Memory B cell (primary cell): ENCODE results near the gene TGOLN2.
"Not testable (repeated sequence)": the region's sequence is repeated elsewhere in the genome, so short reads cannot be mapped to it uniquely, and the experiment has no call there.

Experiments used
- ATAC-seq: fragments of 150-1000 bp; cut with Tn5 transposase; 2 replicates; pipeline ENCODE4 v1.10.0; 2021; ENCODE audit warnings: low read depth, mild to moderate bottlenecking, moderate library complexity
- DNase-seq, 2 donors: peaks; one replicate each; pipeline ENCODE4 v3.0.0; 2022; ENCODE audit warnings: low spot score in 2 of 2
- H3K27ac Mint-ChIP-seq: one replicate; pipeline ENCODE4 v1.8.0; 2022; ENCODE audit warnings: mild to moderate bottlenecking, moderate library complexity, mixed read lengths
- H3K27me3 Mint-ChIP-seq: one replicate; pipeline ENCODE4 v1.8.0; 2022; ENCODE audit warnings: mixed read lengths
- H3K36me3 Mint-ChIP-seq: one replicate; pipeline ENCODE4 v1.8.0; 2022; ENCODE audit warnings: mild to moderate bottlenecking, mixed read lengths
- H3K4me1 Mint-ChIP-seq: one replicate; pipeline ENCODE4 v1.8.0; 2022; ENCODE audit warnings: mixed read lengths
- H3K4me3 Mint-ChIP-seq: one replicate; pipeline ENCODE4 v1.8.0; 2022; ENCODE audit warnings: mild to moderate bottlenecking, moderate library complexity, mixed read lengths
- H3K9me3 Mint-ChIP-seq: one replicate; pipeline ENCODE4 v1.8.0; 2022; ENCODE audit warnings: mixed read lengths

TGOLN2 gene

DNA sequence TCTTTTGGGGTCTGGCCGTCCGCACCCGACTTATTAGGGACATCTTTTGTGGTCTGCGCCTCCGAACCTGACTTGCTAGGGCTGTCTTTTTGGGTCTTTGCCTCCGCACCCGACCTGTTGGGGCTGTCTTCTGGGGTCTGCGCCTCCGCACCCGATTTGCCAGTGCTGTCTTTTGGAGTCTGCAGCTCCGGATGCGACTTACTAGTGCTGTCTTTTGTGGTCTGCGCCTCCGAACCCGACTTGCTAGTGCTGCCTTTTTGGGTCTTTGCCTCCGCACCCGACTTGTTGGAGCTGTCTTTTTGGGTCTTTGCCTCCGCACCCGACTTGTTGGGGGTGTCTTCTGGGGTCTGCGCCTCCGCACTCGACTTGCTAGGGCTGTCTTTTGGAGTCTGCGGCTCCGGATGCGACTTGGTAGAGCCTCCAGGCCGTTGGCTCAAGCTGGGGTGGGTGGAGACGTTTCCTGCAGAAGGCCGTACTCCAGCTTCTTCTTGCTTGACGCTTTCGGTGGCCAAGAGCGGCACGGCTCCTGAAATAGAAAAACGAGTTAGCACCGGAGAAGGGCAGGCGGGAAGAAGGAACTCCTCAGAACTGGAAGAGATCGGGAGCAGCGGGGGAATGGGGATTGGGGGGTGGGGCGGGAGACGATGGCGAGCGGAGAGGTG, 498 bp downstream of the TGOLN2 start:
- peak overlapping the region; percentile 97 for H3K27ac Mint-ChIP-seq
- H3K36me3 Mint-ChIP-seq = peaks cover 28% of the 10 kb centered on the region
- H3K4me1 Mint-ChIP-seq = peaks cover 46% of the 10 kb centered on the region
- DNase-seq (peak; percentile 30 to 54), ATAC-seq (peak; percentile 15)
- peak overlapping the region; percentile 98 for H3K4me3 Mint-ChIP-seq
- no peaks in the 10 kb centered on the region for H3K9me3 Mint-ChIP-seq
- H3K27me3 Mint-ChIP-seq = no peaks in the 10 kb centered on the region

DNA sequence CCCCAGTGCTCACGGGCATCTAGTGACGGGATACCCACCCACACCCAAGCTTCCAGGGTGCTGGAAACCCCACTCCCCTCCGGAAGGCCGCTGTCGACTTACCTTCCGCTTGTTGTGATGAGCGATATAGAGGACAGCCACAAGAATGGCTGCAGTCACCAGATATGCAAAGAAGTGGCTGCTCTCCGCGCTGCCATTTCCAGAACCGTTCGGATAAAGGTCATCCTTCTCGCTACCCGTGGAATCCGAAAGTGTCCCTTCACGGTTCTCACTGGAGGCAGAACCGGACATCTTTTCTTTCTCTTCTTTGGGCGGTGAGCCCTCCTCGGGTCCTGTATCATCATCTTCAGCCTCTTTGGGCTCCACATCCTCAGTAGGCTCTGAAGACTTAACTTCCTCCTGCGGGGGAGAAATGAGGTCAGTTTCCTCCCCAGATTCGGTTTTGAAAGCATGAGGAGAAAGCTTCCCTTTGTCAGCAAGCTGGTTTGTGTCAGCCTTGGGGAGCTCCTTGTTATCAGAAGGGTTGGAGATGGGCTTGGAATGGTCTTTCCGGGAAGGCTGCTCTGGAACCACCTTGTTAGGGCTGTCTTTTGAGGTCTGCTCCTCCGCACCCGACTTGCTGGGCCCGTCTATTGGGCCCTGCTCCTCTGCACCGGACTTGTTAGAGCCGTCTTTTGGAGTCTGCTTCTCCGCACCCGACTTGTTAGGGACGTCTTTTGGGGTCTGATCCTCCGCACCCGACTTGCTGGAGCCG, 1.2 kb downstream of the TGOLN2 start:
- ATAC-seq = peak; percentile 30
- H3K36me3 Mint-ChIP-seq = peaks cover 32% of the 10 kb centered on the region
- H3K4me3 Mint-ChIP-seq = peak overlapping the region; percentile 98
- H3K9me3 Mint-ChIP-seq = no peaks in the 10 kb centered on the region
- H3K4me1 Mint-ChIP-seq = peaks cover 48% of the 10 kb centered on the region
- H3K27me3 Mint-ChIP-seq = no peaks in the 10 kb centered on the region
- H3K27ac Mint-ChIP-seq = peak overlapping the region; percentile 97
- peak; percentile 40 to 49 for DNase-seq

DNA sequence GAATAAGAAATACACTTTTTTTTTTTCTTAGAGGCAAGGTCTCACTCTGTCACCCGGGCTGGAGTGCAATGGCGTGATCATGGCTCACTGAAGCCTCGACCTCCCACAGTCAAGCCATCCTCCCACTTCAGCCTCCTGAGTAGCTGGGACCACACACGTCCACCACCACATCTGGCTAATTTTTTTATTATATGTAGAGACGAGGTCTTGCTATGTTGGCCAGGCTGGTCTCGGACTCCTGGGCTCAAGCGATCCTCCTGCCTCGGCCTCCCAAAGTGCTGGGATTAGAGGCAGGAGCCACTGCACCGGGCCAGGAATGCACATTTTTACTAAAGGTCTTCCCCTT, 2.4 kb downstream of the TGOLN2 start:
- H3K36me3 Mint-ChIP-seq = peaks cover 36% of the 10 kb centered on the region
- peak overlapping the region; percentile 35 for H3K27ac Mint-ChIP-seq
- peak overlapping the region; percentile 98 for H3K4me3 Mint-ChIP-seq
- ATAC-seq (no peak), DNase-seq (no peak)
- H3K4me1 Mint-ChIP-seq = peaks cover 54% of the 10 kb centered on the region
- no peaks in the 10 kb centered on the region for H3K27me3 Mint-ChIP-seq
- H3K9me3 Mint-ChIP-seq = no peaks in the 10 kb centered on the region

DNA sequence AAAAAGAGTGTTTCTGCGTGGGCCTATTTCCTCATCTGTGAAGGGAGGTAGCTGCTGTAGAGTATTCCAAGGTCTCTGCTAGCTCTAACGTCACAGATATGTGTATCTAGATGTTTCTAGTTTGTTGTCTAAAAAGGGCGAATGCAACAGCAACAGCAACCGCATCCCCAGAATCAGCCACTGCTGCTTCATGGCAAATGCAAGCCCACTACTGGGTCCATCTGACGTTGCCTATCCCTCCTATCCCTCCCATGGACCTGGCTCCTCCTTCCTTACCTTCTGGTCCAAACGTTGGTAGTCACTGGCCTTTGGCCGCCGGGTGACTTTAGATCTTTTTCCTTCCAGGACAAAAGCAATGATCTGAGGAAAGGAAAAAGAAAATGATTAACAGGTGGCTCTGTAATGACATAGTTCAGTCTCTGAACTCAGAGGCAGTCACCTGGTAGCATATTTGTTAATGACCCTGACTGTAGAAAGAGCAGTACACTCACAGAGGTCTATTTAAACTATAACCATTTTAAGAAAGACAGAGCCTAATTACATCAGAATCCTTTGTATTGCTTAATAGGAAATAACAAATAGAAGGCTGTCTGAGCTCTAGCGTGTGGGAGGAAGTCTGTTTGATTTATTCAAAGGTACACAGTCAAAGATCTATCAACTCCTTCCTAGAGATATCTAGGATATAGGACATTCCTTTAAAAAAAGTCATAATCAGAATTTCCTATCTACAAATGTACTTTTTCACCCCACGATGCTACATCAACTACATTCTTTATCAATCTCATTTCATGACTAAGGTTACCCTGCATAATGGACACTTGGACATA, 2.9 kb downstream of the TGOLN2 start:
- Mint-ChIP-seq H3K9me3 (no peaks in the 10 kb centered on the region), H3K27me3 (no peaks in the 10 kb centered on the region), H3K36me3 (peaks cover 41% of the 10 kb centered on the region), H3K4me1 (peaks cover 60% of the 10 kb centered on the region), H3K4me3 (peak overlapping the region; percentile 98), H3K27ac (peak overlapping the region; percentile 35)
- ATAC-seq (no peak), DNase-seq (no peak)

DNA sequence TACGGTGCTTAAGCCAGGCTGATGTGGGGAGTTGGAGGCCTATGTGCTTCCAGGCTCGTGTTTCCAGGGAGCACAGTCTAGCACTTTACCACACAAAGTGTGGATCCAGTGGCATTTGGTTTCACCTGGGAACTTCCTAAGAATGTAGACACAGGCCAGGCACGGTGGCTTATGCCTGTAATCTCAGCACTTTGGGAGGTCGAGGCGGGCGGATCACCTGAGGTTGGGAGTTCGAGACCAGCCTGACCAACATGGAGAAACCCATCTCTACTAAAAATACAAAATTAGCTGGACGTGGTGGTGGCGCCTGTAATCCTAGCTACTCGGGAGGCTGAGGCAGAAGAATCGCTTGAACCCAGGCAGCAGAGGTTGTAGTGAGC, 3.8 kb downstream of the TGOLN2 start:
- Mint-ChIP-seq H3K4me1 (peaks cover 61% of the 10 kb centered on the region), H3K36me3 (peaks cover 46% of the 10 kb centered on the region), H3K4me3 (peak overlapping the region; percentile 50)
- H3K27me3 Mint-ChIP-seq, H3K27ac Mint-ChIP-seq, ATAC-seq, DNase-seq, H3K9me3 Mint-ChIP-seq: not testable (repeated sequence)

DNA sequence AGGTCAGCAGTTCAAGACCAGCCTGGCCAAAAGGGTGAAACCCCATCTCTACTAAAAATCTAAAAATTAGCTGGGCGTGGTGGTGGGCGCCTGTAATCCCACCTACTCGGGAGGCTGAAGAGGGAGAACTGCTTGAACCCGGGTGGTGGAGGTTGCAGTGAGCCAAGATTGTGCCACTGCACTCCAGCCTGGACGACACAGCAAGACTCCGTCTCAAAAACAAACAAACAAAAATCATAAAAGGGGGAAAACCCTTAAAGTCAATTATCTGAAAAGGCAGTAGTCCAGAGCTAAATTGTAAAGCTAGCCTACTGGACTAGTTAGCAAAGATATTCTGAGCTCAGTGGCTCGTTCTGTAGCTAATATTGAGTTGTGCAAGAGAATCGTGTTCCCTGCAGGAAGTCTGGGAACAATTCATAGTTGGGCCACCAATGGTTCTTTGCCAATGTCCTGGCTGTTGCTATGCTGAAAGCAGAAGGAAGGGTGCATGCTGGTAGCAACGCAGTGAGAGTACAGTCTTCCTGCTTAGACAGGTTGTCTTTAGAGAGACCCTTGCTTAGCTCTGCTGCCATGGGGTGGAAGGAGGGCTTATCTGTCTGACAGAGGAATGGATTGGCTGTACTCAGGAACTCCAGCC, 4.3 kb downstream of the TGOLN2 start:
- no peak for DNase-seq
- Mint-ChIP-seq H3K36me3 (peaks cover 51% of the 10 kb centered on the region), H3K4me3 (peak overlapping the region; percentile 50), H3K4me1 (peaks cover 63% of the 10 kb centered on the region), H3K27ac (no peak overlapping the region), H3K27me3 (no peaks in the 10 kb centered on the region), H3K9me3 (no peaks in the 10 kb centered on the region)
- no peak for ATAC-seq

DNA sequence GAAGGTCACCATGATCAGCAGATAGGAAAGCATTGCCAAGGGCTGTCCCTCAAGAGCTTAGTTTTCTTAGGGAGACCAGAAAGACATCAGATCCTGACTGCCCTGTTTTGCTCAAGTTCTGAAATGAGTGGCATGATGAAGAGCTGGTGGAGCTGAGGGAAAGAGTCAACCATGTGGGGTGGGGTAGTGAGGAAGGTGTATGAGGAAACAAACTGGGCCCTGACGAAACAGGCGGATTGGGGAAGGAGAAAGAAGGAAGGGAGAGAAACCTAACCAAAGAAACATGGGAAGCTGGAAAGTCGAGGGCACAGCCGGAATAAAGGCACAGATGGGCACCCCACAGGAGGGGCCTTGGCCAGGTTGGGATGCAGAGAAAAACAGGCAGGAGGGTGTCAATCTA, 8.0 kb downstream of the TGOLN2 start:
- ATAC-seq = no peak
- no peaks in the 10 kb centered on the region for H3K9me3 Mint-ChIP-seq

DNA sequence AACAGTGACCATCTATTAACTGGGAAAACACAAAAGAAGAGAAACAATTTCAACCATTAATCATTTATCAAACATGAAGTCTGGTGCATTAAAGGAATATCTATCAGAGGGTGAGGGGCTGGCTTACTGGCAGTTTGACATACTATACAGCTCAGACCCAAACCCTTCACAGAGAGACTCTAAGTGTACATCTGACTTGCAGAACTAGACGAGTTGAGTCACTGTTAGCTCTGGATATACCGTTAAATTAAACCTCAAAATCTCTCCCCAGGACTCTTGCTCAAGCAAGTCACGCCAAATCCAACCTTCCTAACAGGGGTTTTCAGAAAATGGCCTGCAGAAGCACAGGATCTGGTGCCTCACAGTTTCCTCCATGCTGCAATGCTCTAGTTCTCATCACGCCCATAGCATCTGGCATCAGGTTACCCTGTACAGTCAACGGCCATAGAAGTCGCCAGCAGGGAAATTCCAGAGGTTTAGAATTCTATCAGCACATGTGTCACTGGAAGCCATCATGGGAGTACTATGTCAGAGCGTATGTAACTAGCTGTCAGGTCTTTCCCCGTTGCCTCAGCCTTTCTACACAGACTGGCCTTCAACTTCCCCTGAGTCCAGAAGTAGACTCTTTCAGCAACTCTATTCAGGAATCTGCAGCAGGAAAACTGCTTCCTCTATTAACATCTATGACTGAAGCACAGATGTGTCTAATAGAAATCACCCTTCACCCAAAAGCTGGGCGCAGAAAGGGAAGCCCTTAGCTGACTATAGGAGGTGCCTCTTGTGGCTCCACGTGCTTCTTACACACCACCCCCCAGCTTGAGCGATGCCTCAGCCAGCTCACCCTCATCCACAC, 9.3 kb downstream of the TGOLN2 start:
- Mint-ChIP-seq H3K27ac (peak overlapping the region; percentile 68), H3K36me3 (peaks cover 46% of the 10 kb centered on the region), H3K4me1 (peaks cover 46% of the 10 kb centered on the region), H3K9me3 (no peaks in the 10 kb centered on the region), H3K27me3 (no peaks in the 10 kb centered on the region), H3K4me3 (no peak overlapping the region)
- ATAC-seq = peak; percentile 29
- no peak for DNase-seq

More for the DNA sequence above, 8.0 kb downstream of the TGOLN2 start:
- Mint-ChIP-seq H3K27ac (peak overlapping the region; percentile 29), H3K4me3 (no peak overlapping the region), H3K27me3 (no peaks in the 10 kb centered on the region), H3K36me3 (peaks cover 46% of the 10 kb centered on the region), H3K4me1 (peaks cover 46% of the 10 kb centered on the region)
- DNase-seq = no peak

DNA sequence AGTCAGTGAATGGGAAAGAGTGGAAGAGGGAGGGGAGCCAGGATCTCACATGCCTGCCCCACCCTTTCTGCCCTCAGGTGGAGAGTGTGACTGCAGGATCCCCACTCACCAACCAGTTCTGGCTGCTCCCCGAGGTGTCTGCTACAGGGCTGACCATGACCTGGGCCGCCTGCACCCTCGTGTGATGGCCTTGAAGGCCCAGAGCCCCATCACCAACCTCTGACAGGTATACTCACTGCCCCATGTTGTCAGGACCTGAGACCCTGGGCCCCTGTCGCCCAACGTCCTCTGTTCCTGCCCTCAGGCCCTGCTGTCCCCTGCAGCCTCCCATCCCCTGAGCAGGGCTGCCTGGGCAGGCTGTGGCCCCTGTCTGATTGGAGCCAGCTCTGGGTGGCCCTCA, 11.9 kb downstream of the TGOLN2 start:
- Mint-ChIP-seq H3K36me3 (peaks cover 33% of the 10 kb centered on the region), H3K4me1 (peaks cover 33% of the 10 kb centered on the region)
- not testable (repeated sequence) for H3K27me3 Mint-ChIP-seq, H3K9me3 Mint-ChIP-seq, H3K4me3 Mint-ChIP-seq, H3K27ac Mint-ChIP-seq, ATAC-seq, DNase-seq

DNA sequence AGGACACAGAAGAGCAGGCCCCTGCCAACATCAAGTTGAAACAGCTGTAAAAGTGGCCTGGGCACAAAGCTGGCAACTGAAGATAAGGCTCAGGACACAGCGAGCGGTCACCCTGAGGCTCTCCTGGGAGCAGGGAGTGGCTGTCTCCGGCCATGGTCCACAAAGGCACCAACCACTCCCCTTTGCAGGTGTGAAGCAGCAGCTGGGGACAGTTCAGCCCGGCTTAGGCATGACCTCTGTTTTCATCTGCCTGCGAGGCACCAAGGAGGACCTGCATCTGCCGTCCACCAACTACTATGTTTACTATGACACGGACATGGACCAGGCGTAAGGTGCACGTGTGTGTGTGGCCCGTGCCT, 12.9 kb downstream of the TGOLN2 start:
- ATAC-seq = no peak
- H3K4me1 Mint-ChIP-seq = peaks cover 27% of the 10 kb centered on the region
- peak overlapping the region; percentile 76 for H3K27ac Mint-ChIP-seq
- H3K27me3 Mint-ChIP-seq = no peaks in the 10 kb centered on the region
- DNase-seq = no peak
- H3K36me3 Mint-ChIP-seq = peaks cover 25% of the 10 kb centered on the region
- H3K9me3 Mint-ChIP-seq = no peaks in the 10 kb centered on the region
- H3K4me3 Mint-ChIP-seq = no peak overlapping the region

DNA sequence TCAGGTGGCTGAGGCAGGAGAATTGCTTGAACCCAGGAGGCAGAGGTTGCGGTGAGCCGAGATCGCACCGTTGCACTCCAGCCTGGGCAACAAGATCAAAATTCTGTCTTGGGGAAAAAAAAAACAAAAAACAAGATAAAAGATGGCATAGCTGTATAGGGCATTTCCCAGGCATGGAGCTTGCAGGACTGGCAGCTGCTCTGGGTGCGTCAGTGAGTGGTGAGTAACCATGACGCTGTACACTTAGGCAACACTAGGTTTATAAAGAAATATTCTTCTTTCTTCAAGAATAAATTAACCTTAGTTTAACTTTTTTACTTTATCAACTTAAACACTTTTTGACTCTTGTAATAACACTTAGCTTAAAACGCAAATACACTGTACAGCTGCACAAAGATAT, 15.4 kb downstream of the TGOLN2 start:
- peaks cover 12% of the 10 kb centered on the region for H3K36me3 Mint-ChIP-seq
- peaks cover 1% of the 10 kb centered on the region for H3K27me3 Mint-ChIP-seq
- DNase-seq = no peak
- H3K4me1 Mint-ChIP-seq = peaks cover 31% of the 10 kb centered on the region
- H3K9me3 Mint-ChIP-seq = no peaks in the 10 kb centered on the region
- ATAC-seq = no peak
- no peak overlapping the region for H3K27ac Mint-ChIP-seq
- H3K4me3 Mint-ChIP-seq = no peak overlapping the region

DNA sequence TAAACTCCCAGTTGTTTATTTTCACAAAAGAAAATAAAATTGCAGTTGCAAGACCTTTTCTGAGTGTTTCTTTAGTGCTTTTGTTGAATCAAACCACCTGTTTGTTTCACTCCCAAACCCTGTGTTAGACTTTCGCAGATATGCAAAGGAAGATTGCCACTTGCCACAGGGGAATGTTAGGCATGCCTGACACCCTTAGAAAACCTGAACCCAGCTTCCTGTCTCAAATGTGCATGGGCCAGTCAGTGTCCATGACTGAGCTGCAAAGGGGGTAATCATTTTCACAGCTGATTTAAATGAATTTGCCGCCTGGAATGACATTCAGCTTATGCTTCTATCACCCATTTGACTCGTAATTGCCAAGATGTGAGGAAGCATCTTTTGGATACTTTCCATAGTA, 17.5 kb downstream of the TGOLN2 start:
- ATAC-seq (no peak), DNase-seq (no peak)
- Mint-ChIP-seq H3K9me3 (no peaks in the 10 kb centered on the region), H3K4me1 (peaks cover 28% of the 10 kb centered on the region), H3K36me3 (peaks cover 6% of the 10 kb centered on the region), H3K4me3 (peak overlapping the region; percentile 81), H3K27me3 (peaks cover 3% of the 10 kb centered on the region), H3K27ac (peak overlapping the region; percentile 76)

DNA sequence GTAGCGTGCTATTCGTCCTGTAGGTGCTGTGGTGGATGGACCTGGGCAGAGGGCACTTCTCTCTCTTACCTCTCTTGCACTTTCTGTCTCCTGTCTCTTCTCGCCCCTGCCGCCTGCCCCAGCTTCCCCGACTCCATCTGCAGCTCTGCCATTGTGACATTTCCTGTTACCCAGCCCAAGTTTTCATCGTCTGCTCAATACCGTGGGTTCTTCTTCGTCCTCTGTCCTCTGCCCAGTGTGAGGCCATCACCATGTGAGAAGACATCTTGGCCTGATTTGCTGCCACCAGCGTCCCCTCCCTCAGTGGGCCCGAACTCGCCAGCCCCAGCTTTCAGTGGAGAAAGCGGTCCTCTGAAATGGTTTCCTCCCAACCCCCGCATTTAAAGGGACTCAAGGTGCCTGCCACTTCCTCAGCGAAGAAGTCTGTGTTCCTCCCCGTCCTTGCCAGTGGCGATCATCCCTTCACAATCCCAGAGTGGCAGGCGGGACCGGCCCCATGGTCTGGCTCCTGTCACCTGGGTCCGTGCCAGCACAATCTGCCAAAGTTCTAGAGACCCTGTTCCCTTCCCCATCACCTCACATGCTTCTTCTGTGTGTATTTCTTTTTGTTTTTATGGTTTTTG, 18.0 kb downstream of the TGOLN2 start:
- Mint-ChIP-seq H3K9me3 (no peaks in the 10 kb centered on the region), H3K36me3 (peaks cover 6% of the 10 kb centered on the region), H3K27ac (peak overlapping the region; percentile 76), H3K4me3 (peak overlapping the region; percentile 81), H3K4me1 (peaks cover 28% of the 10 kb centered on the region), H3K27me3 (peaks cover 5% of the 10 kb centered on the region)
- DNase-seq (no peak), ATAC-seq (peak; percentile 46)
